ENCODE data around the gene MBD6.
A peak's percentile ranks its signal among the peaks of the same experiment; 100 is the strongest.
"Not testable (repeated sequence)": the region's sequence is repeated elsewhere in the genome, so short reads cannot be mapped to it uniquely, and the experiment has no call there.

MBD6 gene

DNA sequence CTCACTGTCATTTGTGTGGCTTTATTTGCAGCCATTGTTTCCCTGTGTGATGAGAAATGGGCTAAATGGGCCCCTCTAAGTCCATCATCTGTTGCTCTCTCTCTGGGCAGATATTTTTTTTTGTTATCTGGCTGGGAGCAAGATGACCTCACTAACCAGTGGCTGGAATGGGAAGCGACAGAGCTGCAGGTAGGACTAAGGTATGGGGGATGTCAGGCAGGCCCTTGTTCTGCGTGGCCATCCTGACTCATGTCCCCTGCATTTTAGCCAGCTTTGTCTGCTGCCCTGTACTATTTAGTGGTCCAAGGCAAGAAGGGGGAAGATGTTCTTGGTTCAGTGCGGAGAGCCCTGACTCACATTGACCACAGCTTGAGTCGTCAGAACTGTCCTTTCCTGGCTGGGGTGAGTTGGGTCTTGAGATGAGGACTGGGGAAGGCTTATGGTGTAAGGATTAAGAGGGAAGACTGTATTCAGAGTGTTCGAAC, 33.4 kb upstream of the MBD6 start:
- no peak for DNase-seq (ENCODE audit: low spot score)

DNA sequence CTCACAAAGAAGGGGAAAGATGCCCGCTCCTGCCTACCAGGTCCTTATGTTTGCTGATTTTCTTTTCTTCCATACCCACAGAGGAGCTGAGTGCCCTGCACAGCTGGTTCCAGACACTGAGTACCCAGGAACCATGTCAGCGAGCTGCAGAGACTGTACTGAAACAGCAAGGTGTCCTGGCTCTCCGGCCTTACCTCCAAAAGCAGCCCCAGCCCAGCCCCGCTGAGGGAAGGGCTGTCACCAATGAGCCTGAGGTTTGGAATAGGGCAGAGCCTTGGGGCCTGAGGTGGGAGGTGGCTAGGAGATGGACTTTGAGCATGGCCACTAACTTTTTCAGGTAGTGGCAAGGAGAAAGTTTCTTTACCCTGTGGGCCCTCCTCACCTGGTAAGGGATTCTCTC, 32.5 kb upstream of the MBD6 start:
- no peak for DNase-seq (ENCODE audit: low spot score)

DNA sequence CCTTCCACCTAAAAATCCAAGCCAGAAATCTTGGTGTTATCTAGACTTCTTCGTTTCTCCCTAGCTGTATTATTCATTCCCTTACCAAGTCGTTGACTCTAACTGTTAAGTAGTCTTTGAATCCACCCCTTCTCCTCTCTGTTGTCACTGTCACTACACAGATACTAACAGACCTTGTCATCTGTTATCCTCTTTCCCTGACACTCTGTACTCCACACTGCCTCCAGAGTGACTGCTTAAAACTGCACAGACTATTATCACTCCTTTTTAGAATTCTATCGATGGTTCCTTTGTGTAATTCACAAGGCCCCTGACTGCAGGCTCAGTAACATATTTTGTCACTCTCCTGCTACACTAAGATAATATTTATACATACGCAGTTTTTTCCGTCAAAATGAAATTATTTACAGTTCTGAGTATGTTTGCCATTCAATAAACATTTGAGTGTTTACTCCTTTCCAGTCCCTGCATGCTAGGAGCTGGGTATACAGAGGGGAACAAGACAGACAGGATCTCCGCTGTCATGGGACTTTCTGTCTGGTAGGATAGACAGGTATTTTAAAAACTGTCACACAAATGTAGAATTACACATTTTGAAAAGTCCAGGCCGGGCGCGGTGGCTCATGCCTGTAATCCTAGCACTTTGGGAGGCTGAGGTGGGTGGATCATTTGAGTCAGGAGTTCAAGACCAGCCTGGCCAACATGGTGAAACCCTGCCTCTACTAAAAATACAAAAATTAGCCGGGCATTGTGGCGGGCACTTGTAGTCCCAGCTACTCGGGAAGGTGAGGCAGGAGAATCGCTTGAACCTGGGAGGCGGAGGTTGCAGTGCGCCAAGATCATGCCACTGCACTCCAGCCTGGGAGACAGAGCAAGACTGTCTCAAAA, 31.0 kb upstream of the MBD6 start:
- peak; percentile 66 for DNase-seq (ENCODE audit: low spot score)

DNA sequence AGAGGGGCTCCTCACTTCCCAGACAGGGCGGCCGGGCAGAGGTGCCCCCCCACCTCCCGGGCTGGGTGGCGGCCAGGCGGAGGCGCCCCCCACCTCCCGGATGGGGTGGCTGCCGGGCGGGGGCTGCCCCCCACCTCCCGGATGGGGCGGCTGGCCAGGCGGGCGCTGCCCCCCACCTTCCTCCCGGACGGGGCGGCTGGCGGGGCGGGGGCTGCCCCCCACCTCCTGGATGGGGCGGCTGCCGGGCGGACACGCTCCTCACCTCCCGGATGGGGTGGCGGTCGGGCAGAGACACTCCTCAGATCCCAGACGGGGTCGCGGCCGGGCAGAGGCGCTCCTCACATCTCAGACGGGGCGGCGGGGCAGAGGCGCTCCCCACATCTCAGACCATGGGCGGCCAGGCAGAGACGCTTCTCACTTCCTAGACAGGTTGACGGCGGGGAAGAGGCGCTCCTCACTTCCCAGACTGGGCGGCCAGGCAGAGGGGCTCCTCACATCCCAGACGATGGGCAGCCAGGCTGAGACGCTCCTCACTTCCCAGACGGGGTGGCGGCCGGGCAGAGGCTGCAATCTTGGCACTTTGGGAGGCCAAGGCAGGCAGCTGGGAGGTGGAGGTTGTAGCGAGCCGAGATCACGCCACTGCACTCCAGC, 27.4 kb upstream of the MBD6 start:
- DNase-seq (ENCODE audit: low spot score), result not testable (repeated sequence)

DNA sequence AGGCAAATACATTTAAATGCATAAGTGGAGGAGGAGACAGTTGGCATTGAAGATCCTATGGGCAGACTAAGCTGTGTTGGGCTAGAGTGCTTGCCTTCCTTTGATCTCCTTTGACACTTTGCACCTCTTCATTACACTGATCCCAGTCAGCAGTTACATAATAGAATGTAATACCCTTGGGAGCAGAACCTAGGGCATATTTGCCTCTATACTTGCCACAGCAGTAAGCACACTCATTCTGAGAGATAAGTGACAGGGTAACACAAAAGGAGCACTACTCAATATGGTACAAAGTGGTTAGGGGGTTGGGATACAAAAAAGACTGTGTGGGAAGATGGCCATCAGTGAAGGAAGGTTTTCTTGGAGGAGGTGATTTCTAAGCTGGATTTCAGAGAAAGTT, 25.8 kb upstream of the MBD6 start:
- DNase-seq (ENCODE audit: low spot score), result no peak

DNA sequence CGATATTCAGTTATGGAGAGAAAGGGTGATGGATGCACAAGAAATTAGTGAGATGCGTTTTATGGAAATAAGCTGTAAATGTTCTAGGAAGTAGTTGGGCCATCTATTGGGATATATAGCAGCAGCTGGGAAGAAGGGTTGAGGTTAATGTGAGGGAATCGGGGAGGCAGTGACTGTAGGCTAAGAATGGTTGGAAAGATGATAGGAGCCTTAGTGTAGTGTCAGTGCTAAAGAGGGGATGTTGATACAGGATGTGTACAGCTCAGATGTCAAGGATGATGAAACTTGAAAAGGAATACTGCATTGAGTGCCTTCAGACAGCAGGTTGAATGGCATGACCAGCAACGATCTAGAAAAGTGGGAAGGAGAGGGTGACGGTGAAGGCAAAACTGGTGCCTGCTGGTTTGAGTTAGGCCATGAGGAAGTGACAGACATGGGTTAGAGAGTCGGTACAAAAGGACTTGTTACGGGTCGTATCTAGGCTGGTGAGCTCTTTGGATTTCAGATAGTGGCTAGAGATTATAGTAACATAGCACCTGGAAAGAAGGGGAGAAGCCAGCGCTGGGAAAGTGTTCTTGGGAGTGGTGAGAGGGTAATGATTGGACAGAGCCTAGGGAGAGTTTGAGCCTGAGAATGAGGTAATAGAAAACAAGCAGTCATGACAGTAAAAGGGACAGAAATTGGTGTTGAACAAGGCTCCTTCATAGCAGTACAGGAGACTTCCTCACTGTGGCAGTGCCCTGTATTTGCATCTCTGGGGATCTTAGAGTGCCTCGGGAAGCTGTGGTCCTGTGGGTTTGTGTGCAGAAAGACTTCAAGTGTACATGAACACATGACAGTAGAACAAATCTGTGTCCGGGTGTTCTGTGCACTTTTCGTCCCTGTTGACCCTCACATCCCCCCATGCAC, 25.1 kb upstream of the MBD6 start:
- DNase-seq (ENCODE audit: low spot score), result no peak

DNA sequence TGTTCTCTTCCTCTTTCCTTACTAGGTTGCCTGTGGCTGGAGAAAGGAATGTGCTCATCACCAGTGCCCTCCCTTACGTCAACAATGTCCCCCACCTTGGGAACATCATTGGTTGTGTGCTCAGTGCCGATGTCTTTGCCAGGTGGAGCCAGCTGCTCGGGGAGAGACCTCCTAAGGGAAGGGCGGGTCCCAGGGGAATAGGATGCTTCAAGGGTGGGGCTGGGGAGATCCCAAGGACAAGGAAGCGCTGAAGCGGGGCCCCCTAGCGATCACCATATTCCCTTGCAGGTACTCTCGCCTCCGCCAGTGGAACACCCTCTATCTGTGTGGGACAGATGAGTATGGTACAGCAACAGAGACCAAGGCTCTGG, 24.5 kb upstream of the MBD6 start:
- no peak for DNase-seq (ENCODE audit: low spot score)

DNA sequence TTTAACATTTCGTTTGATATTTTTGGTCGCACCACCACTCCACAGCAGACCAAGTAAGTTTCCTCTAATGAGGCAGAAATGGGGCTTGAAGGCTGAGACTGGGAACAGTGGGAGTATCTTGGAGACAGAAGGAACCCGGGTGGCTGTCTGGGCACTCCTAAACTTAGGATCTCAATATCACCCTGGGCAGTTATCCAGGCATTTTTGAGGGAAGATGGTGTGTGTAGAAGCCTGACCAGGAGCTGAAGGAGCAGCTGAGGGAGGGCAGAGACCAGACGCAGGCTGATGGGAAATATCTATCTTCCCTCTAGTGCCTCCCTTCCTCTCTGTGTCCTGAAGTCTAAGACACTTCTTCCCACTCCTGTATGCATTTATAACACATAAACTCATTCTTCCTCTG, 24.1 kb upstream of the MBD6 start:
- DNase-seq (ENCODE audit: low spot score), result no peak

DNA sequence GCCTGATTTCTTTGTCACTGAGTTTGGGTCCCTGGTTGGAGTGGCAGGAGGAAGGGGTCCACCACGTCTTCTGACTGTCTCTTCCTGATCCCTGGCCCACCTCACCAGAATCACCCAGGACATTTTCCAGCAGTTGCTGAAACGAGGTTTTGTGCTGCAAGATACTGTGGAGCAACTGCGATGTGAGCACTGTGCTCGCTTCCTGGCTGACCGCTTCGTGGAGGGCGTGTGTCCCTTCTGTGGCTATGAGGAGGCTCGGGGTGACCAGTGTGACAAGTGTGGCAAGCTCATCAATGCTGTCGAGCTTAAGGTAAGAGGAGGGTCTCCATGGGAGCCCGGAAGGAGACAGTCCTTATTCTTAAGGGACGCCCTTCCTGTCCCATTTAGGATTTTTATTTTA, 22.4 kb upstream of the MBD6 start:
- no peak for DNase-seq (ENCODE audit: low spot score)

DNA sequence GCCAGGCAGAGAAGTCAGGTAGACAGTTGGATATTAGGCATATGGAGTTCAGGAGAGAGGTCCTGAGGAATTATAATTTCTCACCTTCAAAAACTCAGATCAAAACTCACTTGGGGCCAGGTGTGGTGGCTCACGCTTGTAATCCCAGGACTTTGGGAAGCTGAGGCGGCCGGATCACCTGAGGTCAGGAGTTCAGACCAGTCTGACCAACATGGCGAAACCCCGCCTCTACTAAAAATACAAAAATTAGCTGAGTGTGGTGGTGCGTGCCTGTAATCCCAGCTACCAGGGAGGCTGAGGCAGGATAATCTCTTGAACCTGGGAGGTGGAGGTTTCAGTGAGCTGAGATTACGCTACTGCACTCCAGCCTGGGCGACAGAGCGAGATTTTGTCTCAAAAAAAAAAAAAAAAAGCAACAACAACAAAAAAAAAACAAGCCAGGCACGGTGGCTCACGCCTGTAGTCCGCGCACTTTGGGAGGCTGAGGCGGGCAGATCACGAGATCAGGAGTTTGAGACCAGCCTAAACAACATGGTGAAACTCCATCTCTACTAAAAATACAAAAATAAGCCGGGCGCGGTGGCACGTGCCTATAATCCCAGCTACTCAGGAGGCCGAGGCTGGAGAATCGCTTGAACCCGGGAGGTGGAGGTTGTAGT, 20.2 kb upstream of the MBD6 start:
- not testable (repeated sequence) for DNase-seq (ENCODE audit: low spot score)

DNA sequence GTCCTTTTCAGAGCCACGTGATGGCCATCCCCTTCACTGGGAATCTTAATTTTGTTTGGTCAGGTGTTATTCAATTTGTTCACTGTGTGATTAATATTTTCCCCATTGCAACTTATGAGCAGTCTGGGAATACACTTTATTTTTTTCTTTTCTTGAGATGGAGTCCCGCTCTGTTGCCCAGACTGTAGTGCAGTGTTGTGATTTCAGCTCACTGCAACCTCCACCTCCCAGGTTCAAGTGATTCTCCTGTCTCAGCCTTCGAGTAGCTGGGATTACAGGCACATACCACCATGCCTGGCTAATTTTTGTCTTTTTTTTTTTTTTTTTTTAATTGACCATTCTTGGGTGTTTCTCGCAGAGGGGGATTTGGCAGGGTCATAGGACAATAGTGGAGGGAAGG, 16.1 kb upstream of the MBD6 start:
- DNase-seq (ENCODE audit: low spot score), result not testable (repeated sequence)

DNA sequence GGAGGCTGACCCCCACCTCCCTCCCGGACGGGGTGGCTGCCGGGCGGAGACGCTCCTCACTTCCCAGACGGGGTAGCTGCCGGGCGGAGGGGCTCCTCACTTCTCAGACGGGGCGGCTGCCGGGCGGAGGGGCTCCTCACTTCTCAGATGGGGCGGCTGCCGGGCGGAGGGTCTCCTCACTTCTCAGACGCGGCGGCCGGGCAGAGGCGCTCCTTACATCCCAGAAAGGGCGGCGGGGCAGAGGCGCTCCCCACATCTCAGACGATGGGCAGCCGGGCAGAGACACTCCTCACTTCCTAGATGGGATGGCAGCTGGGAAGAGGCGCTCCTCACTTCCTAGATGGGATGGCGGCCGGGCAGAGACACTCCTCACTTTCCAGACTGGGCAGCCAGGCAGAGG, 14.8 kb upstream of the MBD6 start:
- not testable (repeated sequence) for DNase-seq (ENCODE audit: low spot score)

DNA sequence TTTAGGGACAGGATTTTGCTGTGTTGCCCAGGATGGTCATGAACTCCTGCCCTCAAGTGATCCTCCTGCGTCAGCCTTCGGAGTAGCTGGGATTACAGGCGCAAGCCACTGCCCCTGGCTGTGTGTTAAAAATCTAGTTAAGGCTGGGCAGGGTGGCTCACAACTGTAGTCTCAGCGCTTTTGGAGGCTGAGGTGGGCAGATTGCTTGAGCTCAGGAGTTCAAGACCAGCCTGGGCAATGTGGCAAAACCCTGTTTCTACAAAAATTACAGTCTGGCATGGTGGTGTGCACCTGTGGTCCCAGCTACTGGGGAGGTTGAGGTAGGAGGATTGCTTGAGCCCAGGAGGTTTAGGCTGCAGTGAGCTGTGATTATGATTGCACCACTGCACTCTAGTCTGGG, 11.5 kb upstream of the MBD6 start:
- DNase-seq (ENCODE audit: low spot score), result no peak

DNA sequence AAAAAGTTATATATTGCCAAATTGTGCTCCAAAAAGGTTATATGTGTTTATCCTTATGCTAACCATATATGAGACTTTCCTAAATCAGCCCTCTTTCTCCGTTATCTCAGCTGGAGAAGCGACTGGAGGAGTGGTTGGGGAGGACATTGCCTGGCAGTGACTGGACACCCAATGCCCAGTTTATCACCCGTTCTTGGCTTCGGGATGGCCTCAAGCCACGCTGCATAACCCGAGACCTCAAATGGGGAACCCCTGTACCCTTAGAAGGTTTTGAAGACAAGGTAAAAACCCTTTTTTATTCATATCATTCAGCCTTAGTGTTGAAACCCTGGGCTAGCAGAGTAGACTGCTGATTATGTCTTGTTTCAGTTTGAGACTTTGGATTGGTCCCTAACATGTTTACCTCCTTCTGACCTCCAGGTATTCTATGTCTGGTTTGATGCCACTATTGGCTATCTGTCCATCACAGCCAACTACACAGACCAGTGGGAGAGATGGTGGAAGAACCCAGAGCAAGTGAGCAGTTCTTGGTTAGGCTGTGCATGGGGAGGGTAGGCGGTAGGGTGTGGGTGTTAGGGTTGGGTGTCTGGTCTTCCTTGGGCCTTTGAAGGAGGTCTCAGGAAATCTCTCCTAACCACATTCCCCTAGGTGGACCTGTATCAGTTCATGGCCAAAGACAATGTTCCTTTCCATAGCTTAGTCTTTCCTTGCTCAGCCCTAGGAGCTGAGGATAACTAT, 10.9 kb upstream of the MBD6 start:
- DNase-seq (ENCODE audit: low spot score), result no peak

DNA sequence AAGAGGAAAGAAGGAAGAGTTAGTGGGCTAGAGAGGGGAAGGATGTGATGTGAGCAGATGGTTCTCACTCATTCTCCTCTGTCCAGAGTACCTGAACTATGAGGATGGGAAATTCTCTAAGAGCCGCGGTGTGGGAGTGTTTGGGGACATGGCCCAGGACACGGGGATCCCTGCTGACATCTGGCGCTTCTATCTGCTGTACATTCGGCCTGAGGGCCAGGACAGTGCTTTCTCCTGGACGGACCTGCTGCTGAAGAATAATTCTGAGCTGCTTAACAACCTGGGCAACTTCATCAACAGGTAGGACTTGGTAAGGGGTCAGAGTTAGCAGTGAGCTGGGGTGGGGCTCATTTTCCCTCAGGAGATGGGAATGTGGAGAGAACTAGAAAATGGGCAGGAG, 10.0 kb upstream of the MBD6 start:
- no peak for DNase-seq (ENCODE audit: low spot score)

DNA sequence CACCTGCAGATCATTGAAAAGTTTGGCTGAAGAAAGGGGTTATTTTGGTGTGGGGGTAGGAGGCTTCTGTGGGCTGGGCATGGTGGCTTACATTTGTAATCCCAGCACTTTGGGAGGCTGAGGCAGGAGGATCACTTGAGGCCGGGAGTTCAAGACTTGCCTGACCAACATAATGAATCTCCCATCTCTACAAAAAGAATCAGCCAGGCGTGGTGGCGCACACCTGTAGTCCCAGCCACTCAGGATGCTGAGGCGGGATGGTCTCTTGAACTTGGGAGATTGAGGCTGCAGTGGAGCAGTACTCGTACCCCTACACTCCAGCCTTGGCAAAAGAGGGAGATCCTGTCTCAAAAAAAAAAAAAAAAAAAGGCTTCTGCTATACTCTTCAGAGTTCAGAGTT, 9.4 kb upstream of the MBD6 start:
- DNase-seq (ENCODE audit: low spot score), result no peak

DNA sequence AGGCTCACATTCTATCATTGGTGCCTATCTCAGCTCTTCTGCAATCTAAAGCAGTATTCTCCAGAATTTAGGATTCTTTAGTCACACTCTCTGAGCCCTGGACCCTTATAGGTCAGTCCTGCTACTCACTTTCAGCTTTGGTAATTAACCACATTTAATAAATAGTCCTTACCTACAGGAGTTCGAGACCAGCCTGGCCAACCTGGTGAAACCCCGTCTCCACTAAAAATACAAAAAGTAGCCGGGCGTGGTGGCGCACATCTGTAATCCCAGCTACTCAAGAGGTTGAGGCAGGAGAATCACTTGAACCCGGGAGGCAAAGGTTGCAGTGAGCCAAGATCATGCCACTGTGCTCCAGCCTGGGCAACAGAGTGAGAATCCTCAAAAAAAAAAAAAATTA, 8.9 kb upstream of the MBD6 start:
- not testable (repeated sequence) for DNase-seq (ENCODE audit: low spot score)

DNA sequence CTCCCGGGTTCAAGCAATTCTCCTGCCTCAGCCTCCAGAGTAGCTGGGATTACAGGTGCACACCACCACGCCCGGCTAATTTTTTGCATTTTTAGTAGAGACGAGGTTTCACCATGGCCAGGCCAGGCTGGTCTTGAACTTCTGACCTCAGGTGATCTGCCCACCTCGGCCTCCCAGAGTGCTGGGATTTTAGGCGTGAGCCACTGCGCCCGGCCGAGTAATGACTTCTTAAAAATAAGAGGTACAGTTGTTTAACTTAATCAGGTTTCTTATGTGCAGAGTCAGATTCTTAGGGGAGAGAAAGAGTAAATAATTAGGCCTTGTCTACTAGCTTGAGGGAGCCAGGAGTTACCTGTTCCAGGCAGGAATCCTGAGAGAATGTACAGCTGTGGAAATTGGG, 8.4 kb upstream of the MBD6 start:
- not testable (repeated sequence) for DNase-seq (ENCODE audit: low spot score)

DNA sequence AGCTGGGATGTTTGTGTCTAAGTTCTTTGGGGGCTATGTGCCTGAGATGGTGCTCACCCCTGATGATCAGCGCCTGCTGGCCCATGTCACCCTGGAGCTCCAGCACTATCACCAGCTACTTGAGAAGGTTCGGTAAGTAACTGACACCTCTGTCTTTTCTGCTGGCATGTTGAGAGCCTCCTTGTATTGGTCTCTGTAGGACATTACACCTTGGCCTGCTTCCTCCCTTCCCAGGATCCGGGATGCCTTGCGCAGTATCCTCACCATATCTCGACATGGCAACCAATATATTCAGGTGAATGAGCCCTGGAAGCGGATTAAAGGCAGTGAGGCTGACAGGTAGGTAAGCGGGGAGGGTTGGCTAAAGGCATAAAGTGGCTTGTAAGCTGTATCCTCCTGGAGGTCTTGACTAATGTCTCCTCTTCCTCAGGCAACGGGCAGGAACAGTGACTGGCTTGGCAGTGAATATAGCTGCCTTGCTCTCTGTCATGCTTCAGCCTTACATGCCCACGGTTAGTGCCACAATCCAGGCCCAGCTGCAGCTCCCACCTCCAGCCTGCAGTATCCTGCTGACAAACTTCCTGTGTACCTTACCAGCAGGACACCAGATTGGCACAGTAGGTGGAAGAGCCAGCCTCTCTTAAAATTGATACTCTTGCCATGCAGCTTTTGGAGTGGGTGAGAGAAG, 7.8 kb upstream of the MBD6 start:
- DNase-seq (ENCODE audit: low spot score), result no peak

DNA sequence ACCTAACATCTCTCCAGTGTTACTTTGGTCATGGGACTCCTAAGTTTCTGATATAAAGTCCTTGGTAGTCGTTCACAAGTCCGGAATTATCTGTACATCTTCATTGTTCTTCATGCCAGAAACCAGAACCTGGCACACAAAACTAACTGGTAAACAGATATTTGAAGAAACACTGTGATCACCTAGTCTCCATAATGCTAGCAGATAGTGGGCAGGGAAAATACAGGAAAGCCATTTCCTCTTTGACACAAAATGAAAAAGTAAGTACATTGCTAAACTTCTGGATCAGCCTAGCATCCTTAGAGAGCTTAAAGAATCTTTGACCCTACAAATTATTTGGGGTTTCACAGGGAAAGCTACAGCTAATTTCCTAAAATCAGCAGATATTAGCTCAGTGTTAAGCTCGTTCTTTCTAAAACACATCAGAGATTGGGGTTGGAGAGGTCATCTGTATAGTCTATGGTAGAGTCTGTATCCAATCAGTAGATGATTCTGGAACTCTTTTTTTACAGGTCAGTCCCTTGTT, 7.2 kb upstream of the MBD6 start:
- DNase-seq (ENCODE audit: low spot score), result no peak

All from NAMALWA (cell line).